Keratinocyte (primary cell): ENCODE measurements around the gene BRAT1. TPM values are rescaled to one million over a fixed set of nuclear protein-coding genes. Genes with fewer than 3 reads are reported as not detected.

Experiments used
- DNase-seq: peaks from one replicate; pipeline ENCODE4 v3.0.0-alpha.2; 2011; ENCODE audit warnings: low read depth, missing footprints, low spot score
- FAIRE-seq: peaks from 2 replicates; lab custom pipeline; 2011; peaks lifted over from hg19 to GRCh38; lab: Jason Lieb, UNC
- H2AFZ ChIP-seq: 2 replicates; pipeline ENCODE4 v1.6.0; 2012; ENCODE audit warnings: low read length, control low read depth, inconsistent platforms; ENCODE audit not compliant: control insufficient read depth
- H3K27ac ChIP-seq: 2 replicates; pipeline ENCODE4 v1.5.1; 2011; ENCODE audit warnings: low read length; ENCODE audit not compliant: control insufficient read depth, insufficient read depth
- H3K27me3 ChIP-seq: 3 replicates; pipeline ENCODE4 v1.6.0; 2011; ENCODE audit warnings: low read length; ENCODE audit not compliant: control insufficient read depth, insufficient read depth; ENCODE audit errors: extremely low read depth
- H3K36me3 ChIP-seq, 2 experiments: 2 replicates in 1 of 2; 3 replicates in 1 of 2; pipeline ENCODE4 v1.5.1; 2011; ENCODE audit warnings: low read length in 2 of 2, mild to moderate bottlenecking in 1 of 2; ENCODE audit not compliant: control insufficient read depth in 2 of 2, insufficient read depth in 2 of 2; ENCODE audit errors: extremely low read depth in 1 of 2
- H3K4me1 ChIP-seq: 3 replicates; pipeline ENCODE4 v1.5.1; 2011; ENCODE audit warnings: low read length; ENCODE audit not compliant: control insufficient read depth, insufficient read depth; ENCODE audit errors: extremely low read depth
- H3K4me2 ChIP-seq: 3 replicates; pipeline ENCODE4 v1.6.0; 2011; ENCODE audit warnings: low read depth, low read length; ENCODE audit not compliant: control insufficient read depth, insufficient read depth; ENCODE audit errors: extremely low read depth
- H3K4me3 ChIP-seq, 3 experiments: fragments of 200-600 bp in 1 of 3; sonication (generic) in 1 of 3; 2 replicates in 2 of 3; 3 replicates in 1 of 3; pipeline ENCODE4 v1.5.1; 2011 to 2016; ENCODE audit warnings: low read length in 3 of 3, mild to moderate bottlenecking in 3 of 3, control low read depth in 2 of 3, inconsistent platforms in 1 of 3, low read depth in 1 of 3, mixed read lengths in 1 of 3, mixed run types in 1 of 3, moderate library complexity in 1 of 3; ENCODE audit not compliant: control insufficient read depth in 2 of 3, insufficient read depth in 2 of 3; ENCODE audit errors: extremely low read depth in 1 of 3
- H3K79me2 ChIP-seq: 2 replicates; pipeline ENCODE4 v1.6.0; 2012; ENCODE audit warnings: low read length; ENCODE audit not compliant: control insufficient read depth, insufficient read depth
- H3K9ac ChIP-seq: 3 replicates; pipeline ENCODE4 v1.6.0; 2011; ENCODE audit warnings: low read length; ENCODE audit not compliant: control insufficient read depth, insufficient read depth; ENCODE audit errors: extremely low read depth
- H3K9me1 ChIP-seq: 3 replicates; pipeline ENCODE4 v1.6.0; 2011; ENCODE audit warnings: low read length; ENCODE audit not compliant: control insufficient read depth, insufficient read depth; ENCODE audit errors: extremely low read depth
- H3K9me3 ChIP-seq: 2 replicates; pipeline ENCODE4 v1.5.1; 2012; ENCODE audit warnings: low read depth, low read length; ENCODE audit not compliant: control insufficient read depth
- H4K20me1 ChIP-seq: 3 replicates; pipeline ENCODE4 v1.6.0; 2011; ENCODE audit warnings: low read length; ENCODE audit not compliant: control insufficient read depth, insufficient read depth; ENCODE audit errors: extremely low read depth
- EZH2 ChIP-seq: IDR thresholded peaks from one replicate; pipeline ENCODE4 v1.6.1; 2012; ENCODE audit warnings: inconsistent platforms, mild to moderate bottlenecking, low read length, moderate library complexity
- dilution Hi-C: fragments of 300-500 bp; cut with MboI; formaldehyde crosslinking; loops from one replicate; pipeline ENCODE4 v1.7.0; 2020; ENCODE audit warnings: low sequenced_read_pairs; ENCODE audit not compliant: extremely low pct_ligation_motif_present
- polyA plus RNA-seq, 5 experiments: library from polyadenylated mRNA; depleted of rRNA in 3 of 5; stranded (reverse) in 3 of 5; stranded (forward) in 1 of 5; unstranded in 1 of 5; fragments of >200 nt; gene quantifications; 1 replicate in 1 of 5; 2 replicates in 3 of 5; 3 replicates in 1 of 5; pipeline versions ENCODE4 v1.2.1 to v1.2.3, GENCODE V29; 2011 to 2012; ENCODE audit warnings: missing spikeins in 2 of 5, low read depth in 1 of 5, low replicate concordance in 1 of 5
- TF ChIP-seq, protein P1 (sequence below), 3 experiments: IDR thresholded peaks in 1 of 3; conservative IDR thresholded peaks in 1 of 3; optimal IDR thresholded peaks in 1 of 3; 2 replicates in 2 of 3; 3 replicates in 1 of 3; pipeline versions ENCODE3 to v1.5.1; 2011; ENCODE audit warnings: low read length in 3 of 3, mild to moderate bottlenecking in 3 of 3, moderate library complexity in 2 of 3, control low read depth in 1 of 3, inconsistent platforms in 1 of 3; ENCODE audit not compliant: insufficient read depth in 2 of 3; ENCODE audit errors: extremely low read depth in 1 of 3

Gene BRAT1
- polyA plus RNA-seq, 1 donor (not counting 4 experiments of a cell fraction or from before 2014, with no cell fraction given): 6.4 TPM

DNA sequence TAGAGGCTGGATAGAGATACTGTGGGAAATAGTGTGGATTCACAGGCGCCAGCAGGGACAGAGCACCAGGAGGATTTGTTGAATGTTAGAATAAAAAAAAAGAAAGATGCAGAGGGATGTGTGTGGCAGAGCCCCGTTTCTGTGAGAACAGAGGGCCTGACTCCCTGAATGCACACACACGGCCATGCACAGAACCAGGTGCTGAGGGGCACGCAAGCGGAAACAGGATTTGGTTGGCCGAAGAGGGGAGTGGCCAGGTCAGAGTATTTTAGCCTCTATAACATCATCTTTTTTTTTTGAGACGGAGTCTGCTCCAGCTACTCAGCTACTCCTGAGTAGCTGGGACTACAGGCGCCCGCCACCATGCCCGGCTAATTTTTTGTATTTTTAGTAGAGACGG, 25.3 kb upstream of the BRAT1 start:
- DNase-seq: no peak
- no peak for FAIRE-seq
- Histone ChIP-seq H3K9me1 (no peaks in the 10 kb centered on the region), H3K9me3 (no peaks in the 10 kb centered on the region), H3K9ac (no peak overlapping the region), H3K27ac (no peak overlapping the region), H3K4me3 (no peak overlapping the region), H3K27me3 (no peaks in the 10 kb centered on the region), H4K20me1 (no peaks in the 10 kb centered on the region), H3K79me2 (no peaks in the 10 kb centered on the region), H3K36me3 (peaks cover 7 to 9% of the 10 kb centered on the region in 2 experiments), H3K4me1 (no peaks in the 10 kb centered on the region), H2AFZ (no peak overlapping the region), H3K4me2 (no peak overlapping the region)
- dilution Hi-C loops: no loop called here
- no peak for TF ChIP-seq EZH2
- TF ChIP-seq, protein P1, sequence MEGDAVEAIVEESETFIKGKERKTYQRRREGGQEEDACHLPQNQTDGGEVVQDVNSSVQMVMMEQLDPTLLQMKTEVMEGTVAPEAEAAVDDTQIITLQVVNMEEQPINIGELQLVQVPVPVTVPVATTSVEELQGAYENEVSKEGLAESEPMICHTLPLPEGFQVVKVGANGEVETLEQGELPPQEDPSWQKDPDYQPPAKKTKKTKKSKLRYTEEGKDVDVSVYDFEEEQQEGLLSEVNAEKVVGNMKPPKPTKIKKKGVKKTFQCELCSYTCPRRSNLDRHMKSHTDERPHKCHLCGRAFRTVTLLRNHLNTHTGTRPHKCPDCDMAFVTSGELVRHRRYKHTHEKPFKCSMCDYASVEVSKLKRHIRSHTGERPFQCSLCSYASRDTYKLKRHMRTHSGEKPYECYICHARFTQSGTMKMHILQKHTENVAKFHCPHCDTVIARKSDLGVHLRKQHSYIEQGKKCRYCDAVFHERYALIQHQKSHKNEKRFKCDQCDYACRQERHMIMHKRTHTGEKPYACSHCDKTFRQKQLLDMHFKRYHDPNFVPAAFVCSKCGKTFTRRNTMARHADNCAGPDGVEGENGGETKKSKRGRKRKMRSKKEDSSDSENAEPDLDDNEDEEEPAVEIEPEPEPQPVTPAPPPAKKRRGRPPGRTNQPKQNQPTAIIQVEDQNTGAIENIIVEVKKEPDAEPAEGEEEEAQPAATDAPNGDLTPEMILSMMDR (optimal IDR thresholded peaks at IDR 0.05 in 1 of 3, IDR thresholded peaks at IDR 0.05 in 1 of 3, conservative IDR thresholded peaks at IDR 0.05 in 1 of 3; ENCODE audit: extremely low read depth in 1 of 3, insufficient read depth in 2 of 3, low read length in 3 of 3): no peak

DNA sequence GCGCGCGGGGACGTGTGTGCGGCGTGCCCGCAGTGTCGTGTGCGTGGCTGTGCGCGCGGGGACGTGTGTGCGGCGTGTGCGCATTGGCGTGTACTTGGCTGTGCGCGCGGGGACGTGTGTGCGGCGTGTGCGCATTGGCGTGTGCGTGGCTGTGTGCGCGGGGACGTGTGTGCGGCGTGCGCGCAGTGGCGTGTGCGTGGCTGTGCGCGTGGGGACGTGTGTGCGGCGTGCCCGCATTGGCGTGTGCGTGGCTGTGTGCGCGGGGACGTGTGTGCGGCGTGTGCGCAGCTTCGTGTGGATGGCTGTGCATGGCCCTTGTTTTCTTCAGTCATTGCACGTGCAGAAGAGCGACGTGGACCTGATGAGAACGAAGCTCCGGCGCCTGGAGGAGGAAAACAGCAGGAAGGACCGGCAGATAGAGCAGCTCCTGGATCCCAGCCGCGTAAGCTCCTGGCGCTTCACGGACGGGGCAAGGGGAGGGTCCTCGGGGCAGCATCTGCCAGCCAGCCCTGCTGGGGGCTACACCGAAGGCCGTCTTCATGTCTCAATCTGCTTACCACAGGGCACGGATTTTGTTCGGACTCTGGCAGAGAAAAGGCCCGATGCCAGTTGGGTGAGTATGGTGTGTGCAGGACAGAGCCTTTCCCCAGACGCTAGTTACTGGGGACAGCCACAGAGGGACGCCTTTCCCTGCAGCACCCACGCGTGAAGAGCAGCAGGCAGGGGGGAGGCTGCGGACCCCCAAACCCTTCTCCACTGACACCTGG, 22.8 kb upstream of the BRAT1 start:
- FAIRE-seq (no peak), DNase-seq (no peak)
- Histone ChIP-seq H4K20me1 (no peaks in the 10 kb centered on the region), H3K27me3 (no peaks in the 10 kb centered on the region), H3K4me1 (no peaks in the 10 kb centered on the region), H3K9me3 (no peaks in the 10 kb centered on the region), H3K4me3 (no peak overlapping the region), H3K27ac (no peak overlapping the region), H3K9me1 (no peaks in the 10 kb centered on the region), H3K4me2 (no peak overlapping the region), H3K79me2 (no peaks in the 10 kb centered on the region), H2AFZ (no peak overlapping the region), H3K36me3 (peaks cover 6 to 16% of the 10 kb centered on the region in 2 experiments), H3K9ac (no peak overlapping the region)
- no peak for TF ChIP-seq EZH2
- TF ChIP-seq, protein P1 (optimal IDR thresholded peaks at IDR 0.05 in 1 of 3, IDR thresholded peaks at IDR 0.05 in 1 of 3, conservative IDR thresholded peaks at IDR 0.05 in 1 of 3; ENCODE audit: extremely low read depth in 1 of 3, insufficient read depth in 2 of 3, low read length in 3 of 3): no peak
- dilution Hi-C loops: no loop called here
